ENCODE data around the gene NELL1.

The NELL1 gene

GRCh38 chr11:20771026-20771425 is 101.6 kb downstream of the NELL1 start:
- no peak overlapping the region for H2AFZ ChIP-seq (ENCODE audit: low read length)
- no peaks in the 10 kb centered on the region for H3F3A ChIP-seq (ENCODE audit: low read depth)
- H3K36me3 ChIP-seq (ENCODE audit: insufficient read depth, low read length) = no peaks in the 10 kb centered on the region
- H3K4me3 ChIP-seq (ENCODE audit: low read length, poor library complexity, severe bottlenecking) = no peak overlapping the region
- H4K20me1 ChIP-seq (ENCODE audit: insufficient read depth, low read length, poor library complexity, severe bottlenecking) = no peaks in the 10 kb centered on the region
- no peaks in the 10 kb centered on the region for H3K4me1 ChIP-seq (ENCODE audit: insufficient read depth, low read length, poor library complexity, severe bottlenecking)
- H3K9me2 ChIP-seq (replicated peaks; ENCODE audit: low read depth, low read length) = no peaks in the 10 kb centered on the region
- no peaks in the 10 kb centered on the region for H3K79me2 ChIP-seq (ENCODE audit: insufficient read depth, low read length)
- no peaks in the 10 kb centered on the region for H3K9me3 ChIP-seq (ENCODE audit: insufficient read depth, low read depth, low read length)
- H3K27me3 ChIP-seq (ENCODE audit: insufficient read depth, low read length, poor library complexity, severe bottlenecking) = no peaks in the 10 kb centered on the region
- no peak overlapping the region for H3K9ac ChIP-seq (ENCODE audit: low read depth, low read length, poor library complexity, severe bottlenecking)
- TF ChIP-seq, protein P1, sequence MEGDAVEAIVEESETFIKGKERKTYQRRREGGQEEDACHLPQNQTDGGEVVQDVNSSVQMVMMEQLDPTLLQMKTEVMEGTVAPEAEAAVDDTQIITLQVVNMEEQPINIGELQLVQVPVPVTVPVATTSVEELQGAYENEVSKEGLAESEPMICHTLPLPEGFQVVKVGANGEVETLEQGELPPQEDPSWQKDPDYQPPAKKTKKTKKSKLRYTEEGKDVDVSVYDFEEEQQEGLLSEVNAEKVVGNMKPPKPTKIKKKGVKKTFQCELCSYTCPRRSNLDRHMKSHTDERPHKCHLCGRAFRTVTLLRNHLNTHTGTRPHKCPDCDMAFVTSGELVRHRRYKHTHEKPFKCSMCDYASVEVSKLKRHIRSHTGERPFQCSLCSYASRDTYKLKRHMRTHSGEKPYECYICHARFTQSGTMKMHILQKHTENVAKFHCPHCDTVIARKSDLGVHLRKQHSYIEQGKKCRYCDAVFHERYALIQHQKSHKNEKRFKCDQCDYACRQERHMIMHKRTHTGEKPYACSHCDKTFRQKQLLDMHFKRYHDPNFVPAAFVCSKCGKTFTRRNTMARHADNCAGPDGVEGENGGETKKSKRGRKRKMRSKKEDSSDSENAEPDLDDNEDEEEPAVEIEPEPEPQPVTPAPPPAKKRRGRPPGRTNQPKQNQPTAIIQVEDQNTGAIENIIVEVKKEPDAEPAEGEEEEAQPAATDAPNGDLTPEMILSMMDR (conservative IDR thresholded peaks at IDR 0.05; ENCODE audit: low read length) = no peak
- TF ChIP-seq EZH2phosphoT487 (IDR thresholded peaks at IDR 0.05; ENCODE audit: borderline replicate concordance) = no peak
- H3K4me2 ChIP-seq (ENCODE audit: low read depth, low read length, poor library complexity, severe bottlenecking) = no peak overlapping the region

- no peaks in the 10 kb centered on the region for H3K36me3 ChIP-seq (ENCODE audit: insufficient read depth, low read length)
- H3K9me3 ChIP-seq (ENCODE audit: insufficient read depth, low read depth, low read length) = no peaks in the 10 kb centered on the region
- no peak overlapping the region for H3K4me3 ChIP-seq (ENCODE audit: low read length, poor library complexity, severe bottlenecking)
- H3K27me3 ChIP-seq (ENCODE audit: insufficient read depth, low read length, poor library complexity, severe bottlenecking) = no peaks in the 10 kb centered on the region
- no peaks in the 10 kb centered on the region for H3K9me2 ChIP-seq (replicated peaks; ENCODE audit: low read depth, low read length)
- TF ChIP-seq, protein P1 (conservative IDR thresholded peaks at IDR 0.05; ENCODE audit: low read length) = no peak
- no peak for TF ChIP-seq EZH2phosphoT487 (IDR thresholded peaks at IDR 0.05; ENCODE audit: borderline replicate concordance)
- no peaks in the 10 kb centered on the region for H3K79me2 ChIP-seq (ENCODE audit: insufficient read depth, low read length)
- H4K20me1 ChIP-seq (ENCODE audit: insufficient read depth, low read length, poor library complexity, severe bottlenecking) = no peaks in the 10 kb centered on the region
- no peaks in the 10 kb centered on the region for H3F3A ChIP-seq (ENCODE audit: low read depth)
- H3K4me1 ChIP-seq (ENCODE audit: insufficient read depth, low read length, poor library complexity, severe bottlenecking) = no peaks in the 10 kb centered on the region
- no peak overlapping the region for H3K4me2 ChIP-seq (ENCODE audit: low read depth, low read length, poor library complexity, severe bottlenecking)
- no peak overlapping the region for H2AFZ ChIP-seq (ENCODE audit: low read length)
- no peak overlapping the region for H3K9ac ChIP-seq (ENCODE audit: low read depth, low read length, poor library complexity, severe bottlenecking)
Measured at GRCh38 chr11:20771681-20772080, 102.3 kb downstream of the NELL1 start.

DNA sequence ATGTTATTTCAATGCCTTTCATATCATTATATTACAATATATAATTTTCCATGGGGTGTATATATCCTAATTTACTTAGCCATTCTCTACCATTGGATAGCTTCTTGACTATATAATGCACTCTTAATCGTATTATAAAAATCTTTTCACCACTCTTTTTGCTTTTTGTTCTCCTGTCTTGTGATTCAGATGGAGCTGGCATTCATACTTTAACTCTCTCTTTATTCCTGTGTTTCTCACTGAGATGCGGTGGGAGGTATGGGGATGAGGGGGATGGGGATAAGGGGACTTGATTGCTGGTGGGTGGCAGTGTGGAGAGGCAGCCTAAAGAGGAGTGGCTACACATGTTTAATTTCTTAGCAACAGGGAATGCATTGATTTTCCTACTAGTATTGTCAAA is 105.9 kb downstream of the NELL1 start:
- H3K4me3 ChIP-seq (ENCODE audit: low read length, poor library complexity, severe bottlenecking) = no peak overlapping the region
- no peak overlapping the region for H3K4me2 ChIP-seq (ENCODE audit: low read depth, low read length, poor library complexity, severe bottlenecking)
- H3K9me3 ChIP-seq (ENCODE audit: insufficient read depth, low read depth, low read length) = no peaks in the 10 kb centered on the region
- no peak for TF ChIP-seq EZH2phosphoT487 (IDR thresholded peaks at IDR 0.05; ENCODE audit: borderline replicate concordance)
- TF ChIP-seq, protein P1 (conservative IDR thresholded peaks at IDR 0.05; ENCODE audit: low read length) = no peak
- no peaks in the 10 kb centered on the region for H4K20me1 ChIP-seq (ENCODE audit: insufficient read depth, low read length, poor library complexity, severe bottlenecking)
- H3K4me1 ChIP-seq (ENCODE audit: insufficient read depth, low read length, poor library complexity, severe bottlenecking) = no peaks in the 10 kb centered on the region
- no peaks in the 10 kb centered on the region for H3K36me3 ChIP-seq (ENCODE audit: insufficient read depth, low read length)
- H3K9me2 ChIP-seq (replicated peaks; ENCODE audit: low read depth, low read length) = no peaks in the 10 kb centered on the region
- H3K27me3 ChIP-seq (ENCODE audit: insufficient read depth, low read length, poor library complexity, severe bottlenecking) = no peaks in the 10 kb centered on the region
- no peaks in the 10 kb centered on the region for H3K79me2 ChIP-seq (ENCODE audit: insufficient read depth, low read length)
- H2AFZ ChIP-seq (ENCODE audit: low read length) = no peak overlapping the region
- H3K9ac ChIP-seq (ENCODE audit: low read depth, low read length, poor library complexity, severe bottlenecking) = no peak overlapping the region
- H3F3A ChIP-seq (ENCODE audit: low read depth) = no peaks in the 10 kb centered on the region
